T-helper 2 cell treated with Interferon-gamma antibody and Interleukin-4, amounts not matched to agents 5 μg/mL and 100 μg/mL, for 36 hours (primary cell): Measurements from ENCODE around the gene KIF7.
"Not testable (repeated sequence)": the region's sequence is repeated elsewhere in the genome, so short reads cannot be mapped to it uniquely, and the experiment has no call there.

Experiments used
- DNase-seq: peaks from one replicate; pipeline ENCODE4 v3.0.0; 2021; ENCODE audit warnings: low spot score
- H3K27ac Mint-ChIP-seq: one replicate; pipeline ENCODE4 v1.8.0; 2021; ENCODE audit warnings: mild to moderate bottlenecking, mixed read lengths
- H3K27me3 Mint-ChIP-seq: one replicate; pipeline ENCODE4 v1.8.0; 2021; ENCODE audit warnings: low read depth, mixed read lengths
- H3K36me3 Mint-ChIP-seq: one replicate; pipeline ENCODE4 v1.8.0; 2021; ENCODE audit warnings: low read depth, mixed read lengths
- H3K4me1 Mint-ChIP-seq: one replicate; pipeline ENCODE4 v1.8.0; 2021; ENCODE audit warnings: low read depth, mixed read lengths
- H3K4me3 Mint-ChIP-seq: one replicate; pipeline ENCODE4 v1.8.0; 2022; ENCODE audit warnings: mild to moderate bottlenecking, moderate library complexity, mixed read lengths
- H3K9me3 Mint-ChIP-seq: one replicate; pipeline ENCODE4 v1.8.0; 2021; ENCODE audit warnings: mixed read lengths

KIF7 gene

GRCh38 chr15:89591834-89592233 lies 63.4 kb downstream of the KIF7 start:
- no peaks in the 10 kb centered on the region for H3K27me3 Mint-ChIP-seq
- H3K27ac Mint-ChIP-seq, result no peak overlapping the region
- no peak for DNase-seq
- no peaks in the 10 kb centered on the region for H3K4me1 Mint-ChIP-seq
- peaks cover 31% of the 10 kb centered on the region for H3K36me3 Mint-ChIP-seq
- H3K4me3 Mint-ChIP-seq, result no peak overlapping the region
- no peaks in the 10 kb centered on the region for H3K9me3 Mint-ChIP-seq

GRCh38 chr15:89587955-89588354 lies 67.3 kb downstream of the KIF7 start:
- Mint-ChIP-seq H3K27me3 (no peaks in the 10 kb centered on the region), H3K27ac (no peak overlapping the region), H3K9me3 (no peaks in the 10 kb centered on the region), H3K4me1 (no peaks in the 10 kb centered on the region), H3K36me3 (peaks cover 19% of the 10 kb centered on the region), H3K4me3 (no peak overlapping the region)
- DNase-seq, result no peak

- H3K4me1 Mint-ChIP-seq, result peaks cover under 1% of the 10 kb centered on the region
- no peaks in the 10 kb centered on the region for H3K27me3 Mint-ChIP-seq
- no peaks in the 10 kb centered on the region for H3K9me3 Mint-ChIP-seq
- H3K27ac Mint-ChIP-seq, result no peak overlapping the region
- peaks cover 19% of the 10 kb centered on the region for H3K36me3 Mint-ChIP-seq
- no peak overlapping the region for H3K4me3 Mint-ChIP-seq
- no peak for DNase-seq
Observed at GRCh38 chr15:89586651-89587050, 68.6 kb downstream of the KIF7 start.

- H3K4me3 Mint-ChIP-seq, H3K27ac Mint-ChIP-seq, DNase-seq, H3K9me3 Mint-ChIP-seq, H3K27me3 Mint-ChIP-seq: not testable (repeated sequence)
- Mint-ChIP-seq H3K4me1 (peaks cover 30% of the 10 kb centered on the region), H3K36me3 (peaks cover 46% of the 10 kb centered on the region)
Observed at GRCh38 chr15:89580747-89581146, 74.5 kb downstream of the KIF7 start.

- peaks cover 30% of the 10 kb centered on the region for H3K4me1 Mint-ChIP-seq
- H3K4me3 Mint-ChIP-seq, result peak overlapping the region; percentile 83
- H3K36me3 Mint-ChIP-seq, result peaks cover 43% of the 10 kb centered on the region
- no peaks in the 10 kb centered on the region for H3K27me3 Mint-ChIP-seq
- peak overlapping the region; percentile 37 for H3K27ac Mint-ChIP-seq
- DNase-seq, result no peak
- H3K9me3 Mint-ChIP-seq, result no peaks in the 10 kb centered on the region
Observed at GRCh38 chr15:89578146-89578545, 77.1 kb downstream of the KIF7 start.
